HepG2 (cell line): ENCODE data around the gene PIM3. TPM values are rescaled to one million over a fixed set of nuclear protein-coding genes. Genes with fewer than 3 reads are reported as not detected.

Experiments
- ATAC-seq: fragments of 200-7000 bp; cut with Tn5 transposase; 3 replicates; pipeline ENCODE4 v1.9.1; 2020; ENCODE audit warnings: mild to moderate bottlenecking, moderate library complexity
- BruUV-seq: library from RNA; stranded (reverse); fragments of 400-500 nt; replicated peaks from 2 replicates; lab custom pipeline; 2021; lab: Mats Ljungman, UMichigan
- CTCF ChIA-PET: fragments of 300-600 bp; formaldehyde crosslinking; extraction: SDS; loops from one replicate; lab custom pipeline; 2021; ENCODE audit warnings: low total read pairs, inconsistent platforms, low intra/inter-chr PET ratio; lab: Yijun Ruan, JAX
- POLR2A ChIA-PET: fragments of 350-600 bp; sonication (Branson Sonifier 250); formaldehyde crosslinking; loops from one replicate; lab custom pipeline; 2020; ENCODE audit warnings: antibody characterized with exemption, inconsistent platforms; lab: Yijun Ruan, JAX
- DNase-seq: peaks from one replicate; pipeline ENCODE4 v3.0.0-alpha.2; 2015; ENCODE audit warnings: low spot score
- FAIRE-seq: peaks from 3 replicates; lab custom pipeline; 2011; peaks lifted over from hg19 to GRCh38; lab: Jason Lieb, UNC
- H2AFZ ChIP-seq: one replicate; pipeline ENCODE4 v1.6.1; 2011; ENCODE audit warnings: low read length, inconsistent platforms
- H3K27ac ChIP-seq: fragments of 300-600 bp; 3 replicates; pipeline ENCODE4 v1.8.0; 2011; ENCODE audit warnings: mixed run types, mild to moderate bottlenecking, mixed read lengths, low read length, inconsistent platforms; ENCODE audit not compliant: insufficient read depth; ENCODE audit errors: extremely low read length
- H3K27me3 ChIP-seq, 2 experiments: fragments of 200-600 bp in 1 of 2; 2 replicates in 1 of 2; 3 replicates in 1 of 2; pipeline versions ENCODE4 v1.6.0 to v1.8.0; 2011; ENCODE audit warnings: low read length in 2 of 2, mild to moderate bottlenecking in 2 of 2, moderate library complexity in 2 of 2, inconsistent platforms in 1 of 2; ENCODE audit not compliant: insufficient read depth in 2 of 2, control insufficient read depth in 1 of 2
- H3K36me3 ChIP-seq, 2 experiments: fragments of 200-600 bp in 1 of 2; replicated peaks in 1 of 2; 2 replicates in 1 of 2; 3 replicates in 1 of 2; pipeline versions ENCODE4 v1.5.1 to v1.8.0; 2011; ENCODE audit warnings: low read length in 2 of 2, inconsistent platforms in 1 of 2; ENCODE audit not compliant: insufficient read depth in 2 of 2, control insufficient read depth in 1 of 2
- H3K4me1 ChIP-seq: 2 replicates; pipeline ENCODE4 v1.5.1; 2012; ENCODE audit warnings: low read length, inconsistent platforms; ENCODE audit not compliant: insufficient read depth
- H3K4me2 ChIP-seq: 2 replicates; pipeline ENCODE4 v1.6.0; 2011; ENCODE audit warnings: low read depth, low read length, inconsistent platforms
- H3K4me3 ChIP-seq, 3 experiments: fragments of 200-600 bp in 1 of 3; sonication (generic), shearing (Covaris generic) in 1 of 3; replicated peaks in 1 of 3; 2 replicates each; pipeline ENCODE4 v1.5.1; 2011 to 2016; ENCODE audit warnings: low read length in 3 of 3, inconsistent platforms in 2 of 3, low read depth in 2 of 3, mild to moderate bottlenecking in 2 of 3, control low read depth in 1 of 3, mixed read lengths in 1 of 3; ENCODE audit not compliant: insufficient read depth in 1 of 3
- H3K79me2 ChIP-seq: one replicate; pipeline ENCODE4 v1.6.1; 2011; ENCODE audit warnings: low read length, inconsistent platforms; ENCODE audit not compliant: insufficient read depth
- H3K9ac ChIP-seq: 2 replicates; pipeline ENCODE4 v1.6.0; 2011; ENCODE audit warnings: mild to moderate bottlenecking, low read depth, low read length, inconsistent platforms; ENCODE audit not compliant: insufficient read depth
- H3K9me3 ChIP-seq: 2 replicates; pipeline ENCODE4 v1.5.1; 2012; ENCODE audit warnings: mild to moderate bottlenecking, low read length
- H4K20me1 ChIP-seq: 2 replicates; pipeline ENCODE4 v1.6.0; 2011; ENCODE audit warnings: inconsistent platforms, mild to moderate bottlenecking, low read length, moderate library complexity; ENCODE audit not compliant: insufficient read depth
- CBX1 ChIP-seq: IDR thresholded peaks from one replicate; pipeline ENCODE4 v1.6.1; 2016; ENCODE audit warnings: antibody characterized with exemption, low read depth
- E2F5 ChIP-seq: sonication (generic); formaldehyde crosslinking; conservative IDR thresholded peaks from 2 replicates; pipeline ENCODE4 v1.4.0; 2020; ENCODE audit warnings: missing genetic modification reagents
- HDAC1 ChIP-seq: sonication (generic); formaldehyde crosslinking; IDR thresholded peaks from 2 replicates; pipeline ENCODE4 v1.5.1; 2020; ENCODE audit warnings: mild to moderate bottlenecking, missing genetic modification reagents
- MEF2D ChIP-seq: sonication (generic); formaldehyde crosslinking; IDR thresholded peaks from 2 replicates; pipeline ENCODE4 v1.5.1; 2020; ENCODE audit warnings: mild to moderate bottlenecking, missing genetic modification reagents
- RAD51 ChIP-seq: fragments of 450-650 bp; IDR thresholded peaks from 2 replicates; pipeline ENCODE4 v1.6.1; 2016; ENCODE audit warnings: borderline replicate concordance
- SALL1 ChIP-seq: sonication (generic); formaldehyde crosslinking; IDR thresholded peaks from 2 replicates; pipeline ENCODE4 v1.8.0; 2022; ENCODE audit warnings: mild to moderate bottlenecking, missing genetic modification reagents
- TSC22D2 ChIP-seq: sonication (generic); formaldehyde crosslinking; IDR thresholded peaks from 2 replicates; pipeline ENCODE4 v1.5.1; 2020; ENCODE audit warnings: missing genetic modification reagents, mild to moderate bottlenecking, borderline replicate concordance
- ZNF44 ChIP-seq: sonication (generic); formaldehyde crosslinking; IDR thresholded peaks from 2 replicates; pipeline ENCODE4 v1.5.1; 2020; ENCODE audit warnings: mild to moderate bottlenecking, missing genetic modification reagents
- ZNF563 ChIP-seq: sonication (generic); formaldehyde crosslinking; IDR thresholded peaks from 2 replicates; pipeline ENCODE4 v1.8.0; 2022; ENCODE audit warnings: mild to moderate bottlenecking, moderate library complexity, missing genetic modification reagents
- ZNF710 ChIP-seq: sonication (generic); formaldehyde crosslinking; IDR thresholded peaks from 2 replicates; pipeline ENCODE4 v1.5.0; 2020; ENCODE audit warnings: mild to moderate bottlenecking, missing genetic modification reagents, borderline replicate concordance
- WGBS: methylation state at CpG from one replicate; pipeline ENCODE4 v1.1.6; 2017; ENCODE audit warnings: low lambda C conversion rate; 5-methylcytosine and 5-hydroxymethylcytosine counted together
- in situ Hi-C: cut with HindIII; loops from 2 replicates; pipeline ENCODE4 v1.10.0; 2017; ENCODE audit warnings: low pct_unique_long_range_greater_than_20kb; ENCODE audit not compliant: extremely low pct_ligation_motif_present
- intact Hi-C: fragments of 100-400 bp; cut with micrococcal nuclease; formaldehyde crosslinking; loops from one replicate; pipeline ENCODE4 v1.10.0; 2022; ENCODE audit not compliant: unreplicated experiment
- polyA plus RNA-seq, 8 experiments: library from polyadenylated mRNA; depleted of rRNA in 3 of 8; stranded (reverse) in 7 of 8; unstranded in 1 of 8; fragments of >200 nt; fragmentation: Illumina TruSeq in 4 of 8; extraction: Trizol in 4 of 8; gene quantifications; 2 replicates each; pipeline versions ENCODE4 v1.2.1 to v1.2.3, GENCODE V29; 2011 to 2016; ENCODE audit warnings: low read depth in 4 of 8, missing spikeins in 1 of 8, mixed read lengths in 1 of 8; ENCODE audit not compliant: insufficient read depth in 1 of 8
- total RNA-seq, 5 experiments: library from RNA; depleted of rRNA; stranded (reverse); fragments of >200 nt; fragmentation: Illumina TruSeq; extraction: Trizol; gene quantifications; 2 replicates each; pipeline ENCODE4 v1.2.3, GENCODE V29; 2016; ENCODE audit warnings: low read depth in 1 of 5
- TF ChIP-seq, protein P1 (sequence below): IDR thresholded peaks from 2 replicates; pipeline ENCODE4 v1.6.1; 2016; ENCODE audit warnings: low read depth
- TF ChIP-seq, protein P2 (sequence below): sonication (generic); formaldehyde crosslinking; IDR thresholded peaks from 2 replicates; pipeline ENCODE4 v1.5.0; 2020; ENCODE audit warnings: mild to moderate bottlenecking, missing genetic modification reagents

The PIM3 gene
- total and polyA plus RNA-seq, 2 of the 13 experiments (the other 11 are each of a cell fraction or from before 2014, with no cell fraction given): 21.6 to 31.2 TPM

DNA sequence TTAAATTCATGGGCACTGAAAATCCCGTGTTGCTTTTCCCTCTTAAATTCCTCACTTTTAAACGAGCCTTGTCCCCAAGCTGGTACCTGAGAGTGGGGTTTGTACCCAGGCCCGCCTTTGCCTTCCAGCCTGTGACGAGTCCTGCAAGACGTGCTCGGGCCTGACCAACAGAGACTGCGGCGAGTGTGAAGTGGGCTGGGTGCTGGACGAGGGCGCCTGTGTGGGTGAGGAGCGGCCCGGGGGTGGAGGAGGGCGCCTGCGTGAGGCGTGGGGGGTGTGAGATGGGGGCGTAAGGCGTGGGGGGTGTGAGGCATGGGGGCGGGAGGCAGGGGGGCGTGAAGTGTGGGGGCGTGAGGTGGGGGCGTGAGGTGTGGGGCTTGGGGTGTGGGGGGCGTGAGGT lies 38.1 kb upstream of the PIM3 start:
- POLR2A ChIA-PET: no interaction called here
- in situ Hi-C loops: loop anchor here (5.0 kb wide), 1 partner anchor 155 kb away; no protein-coding TSS in a partner anchor
- no peak overlapping the region for H3K4me2 ChIP-seq
- no peak overlapping the region for H3K27ac ChIP-seq
- no peak overlapping the region for H2AFZ ChIP-seq
- H3K9me3 ChIP-seq: no peaks in the 10 kb centered on the region
- peaks cover 0 to 10% of the 10 kb centered on the region in 2 experiments; a peak in 3 of 5 replicates for H3K36me3 ChIP-seq
- CTCF ChIA-PET: no interaction called here
- no TSS peak for BruUV-seq
- H4K20me1 ChIP-seq: no peaks in the 10 kb centered on the region
- DNase-seq (no peak), ATAC-seq (no peak), FAIRE-seq (no peak)
- H3K9ac ChIP-seq: no peak overlapping the region
- intact Hi-C loops: no loop called here
- peaks cover 3% of the 10 kb centered on the region for H3K79me2 ChIP-seq
- no peak overlapping the region for H3K4me3 ChIP-seq
- WGBS: 96% methylated on average over 22 of the region's 22 CpGs
- no peaks in the 10 kb centered on the region for H3K27me3 ChIP-seq
- peaks cover 17% of the 10 kb centered on the region for H3K4me1 ChIP-seq
- TF ChIP-seq SALL1 (CRISPR knock-in tag) (no peak), ZNF563 (CRISPR knock-in tag) (no peak), TSC22D2 (CRISPR knock-in tag) (no peak), MEF2D (CRISPR knock-in tag) (no peak), CBX1 (no peak), RAD51 (no peak)
- TF ChIP-seq, all 625 proteins: peak for 0

DNA sequence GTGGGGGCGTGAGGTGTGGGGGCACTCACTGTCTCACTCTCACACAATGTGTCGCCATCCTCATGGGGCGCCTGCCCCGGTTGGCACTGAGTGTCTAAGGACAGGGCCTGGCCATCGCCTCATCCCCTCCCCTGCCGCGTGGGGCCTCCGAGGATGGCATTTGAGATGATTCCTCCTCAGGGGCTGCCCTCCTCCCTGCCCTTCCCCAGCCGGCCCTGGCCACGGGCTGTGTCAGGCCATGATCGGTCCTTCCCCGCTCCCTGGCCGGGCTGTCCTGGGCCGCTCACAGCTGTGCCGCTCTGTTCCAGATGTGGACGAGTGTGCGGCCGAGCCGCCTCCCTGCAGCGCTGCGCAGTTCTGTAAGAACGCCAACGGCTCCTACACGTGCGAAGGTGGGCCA lies 37.6 kb upstream of the PIM3 start:
- WGBS: 93% methylated on average over 6 of the region's 25 CpGs
- TF ChIP-seq, protein P1, sequence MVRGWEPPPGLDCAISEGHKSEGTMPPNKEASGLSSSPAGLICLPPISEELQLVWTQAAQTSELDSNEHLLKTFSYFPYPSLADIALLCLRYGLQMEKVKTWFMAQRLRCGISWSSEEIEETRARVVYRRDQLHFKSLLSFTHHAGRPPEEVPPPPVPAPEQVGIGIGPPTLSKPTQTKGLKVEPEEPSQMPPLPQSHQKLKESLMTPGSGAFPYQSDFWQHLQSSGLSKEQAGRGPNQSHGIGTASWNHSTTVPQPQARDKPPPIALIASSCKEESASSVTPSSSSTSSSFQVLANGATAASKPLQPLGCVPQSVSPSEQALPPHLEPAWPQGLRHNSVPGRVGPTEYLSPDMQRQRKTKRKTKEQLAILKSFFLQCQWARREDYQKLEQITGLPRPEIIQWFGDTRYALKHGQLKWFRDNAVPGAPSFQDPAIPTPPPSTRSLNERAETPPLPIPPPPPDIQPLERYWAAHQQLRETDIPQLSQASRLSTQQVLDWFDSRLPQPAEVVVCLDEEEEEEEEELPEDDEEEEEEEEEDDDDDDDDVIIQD (CRISPR knock-in tag): no peak
- TF ChIP-seq, protein P2, sequence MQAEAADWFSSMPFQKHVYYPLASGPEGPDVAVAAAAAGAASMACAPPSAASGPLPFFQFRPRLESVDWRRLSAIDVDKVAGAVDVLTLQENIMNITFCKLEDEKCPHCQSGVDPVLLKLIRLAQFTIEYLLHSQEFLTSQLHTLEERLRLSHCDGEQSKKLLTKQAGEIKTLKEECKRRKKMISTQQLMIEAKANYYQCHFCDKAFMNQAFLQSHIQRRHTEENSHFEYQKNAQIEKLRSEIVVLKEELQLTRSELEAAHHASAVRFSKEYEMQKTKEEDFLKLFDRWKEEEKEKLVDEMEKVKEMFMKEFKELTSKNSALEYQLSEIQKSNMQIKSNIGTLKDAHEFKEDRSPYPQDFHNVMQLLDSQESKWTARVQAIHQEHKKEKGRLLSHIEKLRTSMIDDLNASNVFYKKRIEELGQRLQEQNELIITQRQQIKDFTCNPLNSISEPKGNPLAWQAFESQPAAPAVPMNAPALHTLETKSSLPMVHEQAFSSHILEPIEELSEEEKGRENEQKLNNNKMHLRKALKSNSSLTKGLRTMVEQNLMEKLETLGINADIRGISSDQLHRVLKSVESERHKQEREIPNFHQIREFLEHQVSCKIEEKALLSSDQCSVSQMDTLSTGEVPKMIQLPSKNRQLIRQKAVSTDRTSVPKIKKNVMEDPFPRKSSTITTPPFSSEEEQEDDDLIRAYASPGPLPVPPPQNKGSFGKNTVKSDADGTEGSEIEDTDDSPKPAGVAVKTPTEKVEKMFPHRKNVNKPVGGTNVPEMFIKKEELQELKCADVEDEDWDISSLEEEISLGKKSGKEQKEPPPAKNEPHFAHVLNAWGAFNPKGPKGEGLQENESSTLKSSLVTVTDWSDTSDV (CRISPR knock-in tag): no peak
- TF ChIP-seq E2F5 (CRISPR knock-in tag) (no peak), ZNF710 (no peak), ZNF44 (CRISPR knock-in tag) (no peak), HDAC1 (no peak)
- intact Hi-C loops (no loop called here), in situ Hi-C loops (loop anchor here (5.0 kb wide), 1 partner anchor 156 kb away; no protein-coding TSS in a partner anchor)
- FAIRE-seq (no peak), DNase-seq (no peak), ATAC-seq (no peak)
- Histone ChIP-seq H3K27me3 (no peaks in the 10 kb centered on the region), H3K9me3 (no peaks in the 10 kb centered on the region), H3K36me3 (peaks cover 0 to 10% of the 10 kb centered on the region in 2 experiments; a peak in 3 of 5 replicates), H3K4me2 (no peak overlapping the region), H3K9ac (no peak overlapping the region), H3K4me3 (no peak overlapping the region), H3K79me2 (peaks cover 3% of the 10 kb centered on the region), H2AFZ (no peak overlapping the region), H3K27ac (no peak overlapping the region), H3K4me1 (peaks cover 15% of the 10 kb centered on the region), H4K20me1 (no peaks in the 10 kb centered on the region)
- BruUV-seq: no TSS peak
- ChIA-PET CTCF (no interaction called here), POLR2A (no interaction called here)
